GM12874 (cell line): Measurements from ENCODE around the gene CREB5.

Experiments used
- TF ChIP-seq, protein P1 (sequence below): IDR thresholded peaks from 2 replicates; pipeline ENCODE4 v1.5.1; 2011; ENCODE audit warnings: low read depth, mild to moderate bottlenecking, control low read depth, low read length, moderate library complexity; ENCODE audit not compliant: insufficient read depth

The CREB5 gene

DNA sequence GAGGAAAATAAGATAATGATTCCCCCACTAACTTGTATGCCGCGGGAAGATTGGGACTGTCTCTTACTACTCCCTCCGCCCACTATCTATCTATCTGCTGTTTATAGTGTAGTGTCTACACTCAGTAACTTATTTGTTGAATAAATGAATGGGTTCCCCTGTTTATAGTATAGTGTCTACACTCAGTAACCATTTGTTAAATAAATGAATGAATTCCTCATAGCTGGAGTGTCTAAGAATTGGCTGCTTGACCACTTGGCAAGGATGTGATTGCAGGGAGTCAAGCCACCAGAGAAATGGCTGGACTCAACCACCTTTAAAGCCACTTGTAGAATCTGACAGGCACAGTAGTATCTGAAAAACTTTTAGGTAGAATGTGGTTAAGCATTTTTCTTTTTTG is 398.7 kb downstream of the CREB5 start:
- TF ChIP-seq, protein P1, sequence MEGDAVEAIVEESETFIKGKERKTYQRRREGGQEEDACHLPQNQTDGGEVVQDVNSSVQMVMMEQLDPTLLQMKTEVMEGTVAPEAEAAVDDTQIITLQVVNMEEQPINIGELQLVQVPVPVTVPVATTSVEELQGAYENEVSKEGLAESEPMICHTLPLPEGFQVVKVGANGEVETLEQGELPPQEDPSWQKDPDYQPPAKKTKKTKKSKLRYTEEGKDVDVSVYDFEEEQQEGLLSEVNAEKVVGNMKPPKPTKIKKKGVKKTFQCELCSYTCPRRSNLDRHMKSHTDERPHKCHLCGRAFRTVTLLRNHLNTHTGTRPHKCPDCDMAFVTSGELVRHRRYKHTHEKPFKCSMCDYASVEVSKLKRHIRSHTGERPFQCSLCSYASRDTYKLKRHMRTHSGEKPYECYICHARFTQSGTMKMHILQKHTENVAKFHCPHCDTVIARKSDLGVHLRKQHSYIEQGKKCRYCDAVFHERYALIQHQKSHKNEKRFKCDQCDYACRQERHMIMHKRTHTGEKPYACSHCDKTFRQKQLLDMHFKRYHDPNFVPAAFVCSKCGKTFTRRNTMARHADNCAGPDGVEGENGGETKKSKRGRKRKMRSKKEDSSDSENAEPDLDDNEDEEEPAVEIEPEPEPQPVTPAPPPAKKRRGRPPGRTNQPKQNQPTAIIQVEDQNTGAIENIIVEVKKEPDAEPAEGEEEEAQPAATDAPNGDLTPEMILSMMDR: no peak

DNA sequence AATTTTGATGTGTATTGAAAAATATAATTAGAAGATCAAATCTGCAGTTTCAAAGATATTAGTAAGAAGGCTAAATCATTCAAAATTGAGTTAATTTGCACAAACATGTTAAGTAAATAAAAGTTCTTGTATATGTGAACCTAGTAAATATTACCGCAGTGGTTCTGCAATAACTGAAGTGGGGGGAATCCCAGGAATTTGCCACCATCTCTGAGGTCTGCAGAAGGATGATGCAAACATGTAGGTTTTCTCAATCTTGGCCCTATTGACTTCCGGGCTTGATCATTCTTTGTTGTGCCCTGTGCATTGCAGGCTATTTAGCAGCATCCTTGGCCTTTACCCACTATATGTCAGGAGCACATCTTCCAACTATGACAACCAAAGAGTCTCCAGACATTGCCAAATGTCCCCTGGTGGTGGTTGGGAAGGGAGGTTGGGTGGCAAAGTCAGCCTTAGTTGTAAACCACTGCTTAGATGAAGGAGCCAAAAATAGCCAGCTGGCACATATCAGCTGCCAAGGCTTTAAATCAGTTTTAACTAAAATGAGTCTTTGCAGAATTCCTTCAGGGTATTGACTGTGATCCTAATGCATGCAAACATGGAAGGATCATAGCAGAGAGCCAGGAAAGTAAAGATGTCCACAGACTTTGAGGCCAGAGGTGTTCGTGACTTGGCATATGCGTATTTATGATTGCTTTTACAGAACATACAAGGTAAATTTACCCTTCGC is 399.5 kb downstream of the CREB5 start:
- TF ChIP-seq, protein P1: no peak

DNA sequence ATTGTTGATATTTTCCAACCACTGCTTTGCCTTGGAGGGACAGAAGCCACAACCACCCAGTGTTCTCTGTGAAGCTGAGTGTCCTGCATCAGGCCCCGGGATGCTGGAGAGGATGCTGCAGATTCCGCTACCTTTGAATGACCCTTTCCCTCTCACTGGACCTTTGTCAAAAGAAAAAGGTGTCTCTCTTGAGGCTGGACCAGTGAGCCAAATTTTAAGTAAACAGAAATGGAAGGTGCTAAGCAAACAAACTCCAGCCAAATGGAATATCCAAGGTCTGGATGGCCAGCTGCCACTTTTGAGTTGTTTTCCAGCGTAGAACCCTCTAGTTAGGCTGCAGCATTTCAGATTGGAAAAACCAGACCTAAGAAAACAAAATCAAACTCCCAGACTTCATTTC is 400.3 kb downstream of the CREB5 start:
- TF ChIP-seq, protein P1: no peak

DNA sequence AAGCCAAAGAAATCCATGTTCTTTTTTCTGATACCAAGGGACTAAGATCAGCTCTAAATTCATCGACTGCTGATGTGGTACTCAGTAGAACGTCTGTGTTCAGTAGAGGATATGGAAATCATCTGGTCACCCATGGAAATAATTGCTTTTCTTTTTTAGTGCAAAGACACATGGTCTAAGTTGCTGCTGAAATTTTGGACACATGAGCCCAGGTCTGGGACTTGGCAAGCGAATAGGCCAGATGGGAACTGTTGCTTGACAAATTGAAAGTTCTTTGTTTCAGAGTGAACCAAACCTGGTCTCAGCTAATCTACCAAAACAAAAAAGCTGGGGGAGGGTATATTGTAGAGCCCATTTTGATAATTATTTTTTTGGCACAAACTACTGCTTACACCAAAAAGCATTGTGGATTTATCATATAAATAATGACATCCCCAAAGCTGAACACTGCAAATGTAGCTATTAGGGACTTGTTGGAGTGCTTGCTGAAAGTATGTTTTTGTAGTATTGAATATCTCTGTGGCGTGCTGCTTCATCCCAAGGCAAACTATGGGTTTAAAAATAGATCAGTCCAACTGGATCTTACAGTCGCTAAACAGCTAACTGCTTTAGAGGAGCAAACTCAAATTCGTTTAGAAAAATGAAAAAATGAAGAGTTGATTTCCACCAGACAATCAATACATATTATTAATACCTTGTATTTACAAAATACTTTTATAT is 401.1 kb downstream of the CREB5 start:
- TF ChIP-seq, protein P1: no peak

DNA sequence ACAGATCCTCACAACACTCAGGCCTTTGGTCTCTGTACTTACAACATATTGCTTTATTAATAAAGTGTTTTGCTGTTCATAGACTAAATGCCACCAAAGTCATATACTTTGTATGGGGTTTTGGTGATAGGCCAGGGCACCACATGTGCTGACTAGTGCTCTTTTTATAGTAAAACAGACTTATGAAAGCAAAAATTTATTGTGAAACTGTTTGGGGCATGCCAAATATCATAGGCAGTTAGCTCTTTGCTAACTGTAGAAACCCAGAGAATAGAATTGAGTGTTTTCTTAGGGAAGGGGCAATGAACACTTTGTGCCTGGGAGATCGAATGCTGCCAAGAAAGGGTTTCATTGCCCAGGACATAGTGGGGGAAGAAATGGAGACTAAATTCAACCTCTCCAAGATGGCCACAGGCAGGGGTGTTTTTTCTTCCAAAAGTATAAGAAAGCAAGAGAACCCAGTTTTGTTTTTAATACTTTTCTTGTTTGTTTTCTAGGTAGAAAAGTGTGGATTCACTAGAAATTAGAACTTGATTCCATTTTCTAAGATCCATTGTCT is 403.1 kb downstream of the CREB5 start:
- TF ChIP-seq, protein P1: no peak

DNA sequence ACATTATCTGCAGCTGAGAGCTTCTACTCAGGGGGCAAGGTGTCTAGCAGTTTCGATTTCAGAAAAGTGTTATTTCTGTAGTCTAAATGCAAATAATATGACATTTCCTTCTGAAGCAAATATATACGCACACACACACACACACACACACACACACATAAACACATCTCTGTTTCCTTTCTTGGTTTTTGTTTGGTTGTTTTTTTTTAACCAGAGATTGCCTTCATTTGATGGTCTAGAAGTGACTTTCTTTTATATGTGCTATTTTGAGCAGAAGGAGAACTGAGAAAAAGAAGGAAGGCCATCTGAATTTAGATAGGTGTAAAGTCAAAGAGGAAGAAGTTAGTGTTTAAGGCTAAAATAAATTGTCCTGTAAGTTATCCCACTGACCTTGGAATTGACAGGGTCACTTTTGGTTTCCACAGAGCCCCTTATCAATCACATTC is 403.6 kb downstream of the CREB5 start:
- TF ChIP-seq, protein P1: no peak

DNA sequence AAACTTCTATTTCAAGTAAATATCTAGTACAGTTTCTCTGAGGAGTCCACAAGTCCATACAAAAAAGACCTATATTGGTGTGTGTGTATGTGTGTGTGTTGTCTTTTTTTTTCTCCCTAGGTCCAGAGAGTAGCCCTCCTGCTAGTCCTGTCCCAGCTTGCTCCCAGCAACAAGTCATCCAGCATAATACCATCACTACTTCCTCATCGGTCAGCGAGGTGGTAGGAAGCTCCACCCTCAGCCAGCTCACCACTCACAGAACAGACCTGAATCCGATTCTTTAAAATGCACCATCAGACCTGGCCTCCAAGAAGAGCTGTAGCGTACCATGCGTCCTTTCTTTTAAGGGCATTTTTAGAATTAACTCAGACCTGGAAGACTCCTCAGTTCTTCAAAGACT is 406.7 kb downstream of the CREB5 start:
- TF ChIP-seq, protein P1: no peak
